Stimulated activated CD8-positive, alpha-beta memory T cell treated with anti-CD3 and anti-CD28 coated beads, Interleukin-4, amount 100 ng/mL, for 1 hour (primary cell): ENCODE data around the gene PPP1CB.
A peak's percentile ranks its signal among the peaks of the same experiment; 100 is the strongest.
"Not testable (repeated sequence)": the region's sequence is repeated elsewhere in the genome, so short reads cannot be mapped to it uniquely, and the experiment has no call there.

Experiments used
- DNase-seq, 2 donors: peaks; one replicate each; pipeline ENCODE4 v3.0.0-alpha.2; 2020; ENCODE audit warnings: low read depth in 2 of 2, low spot score in 1 of 2

Gene PPP1CB

DNA sequence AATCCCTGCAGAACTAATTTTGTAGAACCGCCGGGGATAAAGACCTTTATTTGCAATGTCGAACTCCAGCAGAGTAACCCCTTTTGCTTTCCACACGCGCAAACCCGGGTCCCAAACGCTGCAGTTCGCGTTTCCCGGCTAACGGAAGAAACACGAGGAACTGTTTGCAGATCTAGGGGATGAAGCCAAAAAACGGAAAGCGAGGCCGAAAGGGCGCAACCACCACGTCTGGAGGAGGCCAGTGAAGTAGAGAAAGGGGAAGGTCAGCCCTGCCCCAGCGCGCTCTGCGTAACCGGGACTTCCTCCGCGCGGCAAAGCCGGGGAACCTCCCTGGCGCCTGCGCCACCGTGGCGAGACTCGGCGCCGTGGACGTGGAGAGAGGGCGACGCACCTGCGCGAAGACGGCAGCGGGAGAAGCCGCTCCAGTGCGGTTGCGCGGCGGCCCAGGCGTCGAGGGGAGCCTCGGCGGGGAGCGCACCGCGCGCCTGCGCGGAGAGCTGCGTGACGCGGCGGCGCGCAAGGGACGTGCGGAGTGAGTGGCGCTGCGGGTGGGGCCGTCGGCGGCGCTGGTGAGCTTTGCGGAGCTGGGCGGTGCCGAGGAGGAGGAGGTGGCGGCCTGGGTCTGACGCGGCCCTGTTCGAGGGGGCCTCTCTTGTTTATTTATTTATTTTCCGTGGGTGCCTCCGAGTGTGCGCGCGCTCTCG, at the start of gene PPP1CB:
TSS of gene PPP1CB (plus strand) at position 579 of the 704 bp plus-strand sequence. CDS start 295 bp downstream, outside the sequence.
- DNase-seq, result peak; percentile 84 to 91

DNA sequence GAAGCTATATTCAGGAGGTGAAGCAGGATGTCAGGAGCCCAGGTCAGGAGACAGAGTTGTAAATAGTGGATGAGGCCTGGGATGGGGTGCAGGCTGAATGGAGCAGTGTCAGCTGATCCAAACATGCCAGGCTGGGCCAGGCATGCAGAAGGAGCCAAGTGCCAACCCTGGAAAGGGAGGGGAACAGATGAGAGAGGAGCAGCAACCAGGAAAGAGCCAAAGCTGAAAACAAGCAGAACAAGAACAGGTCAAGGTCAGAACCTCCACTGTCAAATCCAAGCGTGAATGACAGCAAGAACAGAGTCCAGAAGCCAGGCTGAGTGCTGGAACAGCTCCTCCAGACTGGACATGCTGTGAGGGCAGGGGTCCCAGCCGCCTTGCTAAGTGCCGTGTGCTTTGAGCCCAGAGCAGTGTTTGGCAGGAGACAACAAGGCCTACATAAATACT, 49.2 kb upstream of the PPP1CB start:
- DNase-seq, result no peak

DNA sequence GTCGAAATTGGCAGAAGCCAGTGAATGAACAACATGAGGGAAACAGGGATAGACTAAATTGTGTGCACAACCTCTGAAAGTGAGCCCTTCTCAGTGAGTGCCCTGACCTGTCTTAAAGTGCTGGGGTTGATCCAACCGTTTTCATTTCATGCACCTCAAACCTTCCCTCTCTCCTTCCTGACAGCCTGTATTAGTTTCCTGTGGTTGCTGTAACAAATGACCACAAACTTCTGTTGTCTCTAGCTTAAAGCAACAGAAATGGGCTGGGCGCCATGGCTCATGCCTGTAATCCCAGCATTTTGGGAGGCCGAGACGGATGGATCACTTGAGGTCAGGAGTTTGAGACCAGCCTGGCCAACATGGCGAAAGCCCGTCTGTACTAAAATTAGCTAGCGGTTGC, 48.8 kb upstream of the PPP1CB start:
- no peak for DNase-seq

DNA sequence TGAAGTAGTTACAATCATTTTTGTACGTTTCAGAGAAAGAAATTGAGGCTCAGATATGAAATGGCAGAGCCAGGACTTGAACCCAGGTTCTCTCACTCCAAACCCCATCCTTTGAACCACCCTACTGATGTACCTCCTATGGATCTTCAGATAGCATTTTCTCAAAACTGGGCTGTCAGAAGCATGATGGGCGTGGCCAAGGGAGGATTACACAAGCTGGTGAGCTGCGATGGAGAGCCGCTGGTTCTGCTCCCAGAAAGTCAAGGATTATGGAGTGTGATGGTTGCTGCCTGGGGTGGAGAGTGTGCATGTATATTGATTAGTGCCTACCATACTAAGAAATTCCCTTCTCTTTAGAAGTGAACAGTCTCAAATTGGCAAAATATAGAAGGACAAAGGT, 47.0 kb upstream of the PPP1CB start:
- no peak for DNase-seq

DNA sequence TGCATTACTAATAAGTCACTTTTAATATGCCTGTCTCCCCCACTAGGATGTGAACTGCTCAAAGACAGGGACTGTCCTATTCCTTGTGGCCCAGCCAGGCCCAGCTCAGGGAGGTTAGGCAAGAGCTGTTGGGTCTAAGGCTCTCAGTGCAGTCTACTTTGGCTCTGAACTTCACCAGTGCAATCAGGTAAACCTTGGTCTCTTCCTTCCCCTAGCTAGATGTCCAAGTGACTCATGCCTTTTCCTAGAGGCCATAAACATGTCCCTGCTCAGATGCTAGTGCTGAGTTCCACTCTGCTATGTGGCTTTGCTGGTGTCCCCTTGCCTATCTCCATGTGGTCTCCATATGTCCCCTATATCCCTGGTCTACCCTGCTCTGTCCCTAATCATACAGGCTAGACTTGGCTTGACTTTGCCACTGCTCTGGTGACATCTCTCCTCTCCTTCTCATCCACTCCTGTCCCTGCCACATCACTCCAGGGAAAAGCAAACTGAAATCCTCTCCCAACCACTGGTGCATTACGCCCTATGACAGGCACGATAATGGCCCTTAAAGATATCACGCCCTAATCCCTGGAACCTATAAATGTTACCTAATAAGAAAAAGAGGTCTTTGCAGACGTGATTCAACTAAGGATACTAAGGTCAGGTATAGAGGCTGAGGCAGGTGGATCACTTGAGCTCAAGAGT, 45.7 kb upstream of the PPP1CB start:
- no peak for DNase-seq

DNA sequence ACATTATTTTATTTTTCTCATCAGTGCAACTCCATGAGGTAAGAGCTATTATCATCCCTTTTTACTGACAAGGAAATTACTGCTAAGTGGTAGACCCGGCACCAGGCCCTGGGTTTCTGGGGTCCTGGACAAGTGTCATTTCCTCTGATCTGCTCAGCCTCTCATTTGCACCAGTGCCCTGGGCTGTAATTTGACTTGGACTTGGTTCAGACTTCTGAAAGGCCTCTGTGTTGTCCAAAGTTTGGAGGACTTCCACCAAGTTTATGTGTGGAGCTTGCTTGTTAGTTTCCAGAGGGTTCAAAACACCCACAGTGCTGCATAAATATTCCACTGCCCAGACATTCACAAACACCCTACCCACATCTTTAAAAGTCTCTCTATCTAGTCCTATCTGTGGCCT, 44.0 kb upstream of the PPP1CB start:
- no peak for DNase-seq

DNA sequence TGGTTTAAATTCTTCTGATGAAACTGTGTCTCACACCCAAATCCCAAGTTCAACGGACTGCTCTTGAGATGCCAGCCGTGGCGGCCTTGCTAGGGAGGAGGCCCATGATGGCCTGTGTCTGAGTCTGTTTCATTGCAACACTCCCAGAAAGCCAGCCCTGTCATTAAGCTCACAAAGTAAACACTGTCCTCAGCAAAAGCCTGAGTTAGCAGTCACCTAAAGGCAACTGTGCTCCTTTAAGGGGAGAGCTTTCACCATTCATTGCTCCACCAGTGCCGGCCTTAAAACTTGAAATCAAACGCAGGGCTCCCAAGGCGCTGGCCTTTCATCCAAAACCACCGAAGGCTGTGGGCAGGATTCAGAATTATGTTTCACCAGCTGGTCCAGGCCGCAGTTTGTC, 42.5 kb upstream of the PPP1CB start:
- no peak for DNase-seq

DNA sequence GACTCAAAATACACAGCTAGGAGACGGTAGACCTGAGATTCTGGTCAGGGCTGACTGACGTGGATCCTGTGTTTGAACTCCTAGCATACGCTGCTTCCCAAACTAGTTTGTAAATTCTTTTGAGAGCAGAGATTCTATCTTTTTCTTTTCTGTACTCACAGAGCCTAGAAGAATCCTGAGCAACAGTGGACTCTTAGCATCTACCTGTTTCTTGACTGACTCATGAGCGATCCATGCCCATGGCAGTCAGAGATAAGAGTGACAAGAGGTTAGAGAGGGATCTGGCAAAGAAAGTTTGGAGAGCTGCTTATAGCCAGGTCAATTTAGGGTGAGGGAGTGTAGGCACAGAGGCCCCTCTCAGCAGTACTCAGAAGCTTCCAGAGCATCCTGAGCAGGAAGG, 41.1 kb upstream of the PPP1CB start:
- no peak for DNase-seq

DNA sequence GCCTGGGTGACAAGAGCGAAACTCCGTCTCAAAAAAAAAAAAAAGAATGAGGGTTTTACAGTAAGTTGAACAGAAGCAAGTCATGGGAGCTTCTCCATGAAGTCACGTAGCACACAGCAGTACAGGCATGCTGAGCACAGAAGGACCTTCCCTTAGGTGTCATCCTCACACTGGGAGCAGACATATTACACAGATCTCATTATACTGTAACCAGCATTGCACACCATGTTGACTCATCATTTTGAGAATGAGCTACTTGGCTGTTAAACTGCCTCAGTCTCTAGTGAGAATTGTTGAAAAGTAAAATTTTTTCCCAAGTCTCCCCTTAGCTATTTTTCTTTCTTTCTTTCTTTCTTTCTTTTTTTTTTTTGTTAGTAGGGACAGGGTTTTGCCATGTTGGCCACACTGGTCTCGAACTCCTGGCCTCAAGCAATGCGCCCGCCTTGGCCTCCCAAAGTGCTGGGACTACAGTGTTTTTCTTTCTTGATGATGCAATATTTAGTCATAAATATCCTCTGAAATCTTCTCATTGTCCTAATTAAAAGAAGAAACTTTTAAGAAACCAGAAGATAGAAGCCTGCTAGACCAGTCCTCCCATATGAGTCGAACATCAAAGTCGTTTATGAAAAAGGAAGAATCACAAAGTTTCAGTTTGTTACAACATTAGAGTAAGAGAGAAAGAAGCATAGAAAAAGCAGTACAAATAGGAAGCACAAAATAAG, 37.9 kb upstream of the PPP1CB start:
- DNase-seq, result no peak

DNA sequence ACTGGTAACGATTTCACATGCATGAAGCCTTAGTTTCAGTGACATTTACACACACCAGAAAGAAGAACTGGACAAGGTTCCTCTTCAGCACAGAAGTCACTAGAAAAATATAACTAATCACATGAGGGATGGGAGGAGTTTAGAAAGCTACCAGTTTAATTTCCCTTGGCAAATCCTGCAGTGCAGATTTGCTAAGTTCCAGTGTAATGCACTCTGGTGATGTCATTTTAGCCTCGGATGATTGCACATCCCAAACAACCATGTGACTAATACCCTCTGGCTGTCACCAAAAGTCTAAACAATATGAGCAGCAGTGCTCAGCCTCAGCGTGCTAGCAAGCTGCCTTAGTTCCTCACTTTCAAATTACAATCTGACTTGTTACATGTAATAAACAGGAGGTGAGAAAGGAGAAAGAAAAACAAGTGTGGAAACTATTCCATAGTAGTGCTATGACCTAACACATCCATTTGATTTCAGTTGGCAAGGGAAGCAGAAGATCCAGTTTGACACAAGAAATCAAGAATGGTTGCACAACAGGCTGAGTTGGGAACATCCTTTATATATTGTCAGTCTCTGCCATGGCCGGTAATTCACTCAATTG, 35.3 kb upstream of the PPP1CB start:
- DNase-seq, result no peak

DNA sequence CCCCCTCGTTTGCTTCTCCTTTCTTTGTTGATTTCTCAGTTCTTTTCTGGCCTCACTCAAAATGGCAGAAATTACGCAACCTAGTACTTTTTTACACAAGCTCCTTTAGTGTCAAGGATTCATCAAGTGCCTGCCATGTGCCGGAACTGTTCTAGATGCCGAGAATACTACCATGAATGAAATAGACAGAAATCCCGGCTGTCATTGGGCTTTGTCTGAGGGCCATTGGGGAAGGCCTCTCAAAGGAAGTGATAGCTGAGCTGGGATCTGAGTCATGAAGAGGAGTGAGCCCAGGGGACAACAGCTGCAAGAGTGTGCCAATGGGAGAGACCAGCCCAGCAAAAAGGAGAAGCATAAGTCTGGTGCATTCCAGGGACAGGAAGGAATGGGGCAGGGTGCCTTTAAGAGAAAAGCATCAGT, 34.3 kb upstream of the PPP1CB start:
- DNase-seq, result no peak

DNA sequence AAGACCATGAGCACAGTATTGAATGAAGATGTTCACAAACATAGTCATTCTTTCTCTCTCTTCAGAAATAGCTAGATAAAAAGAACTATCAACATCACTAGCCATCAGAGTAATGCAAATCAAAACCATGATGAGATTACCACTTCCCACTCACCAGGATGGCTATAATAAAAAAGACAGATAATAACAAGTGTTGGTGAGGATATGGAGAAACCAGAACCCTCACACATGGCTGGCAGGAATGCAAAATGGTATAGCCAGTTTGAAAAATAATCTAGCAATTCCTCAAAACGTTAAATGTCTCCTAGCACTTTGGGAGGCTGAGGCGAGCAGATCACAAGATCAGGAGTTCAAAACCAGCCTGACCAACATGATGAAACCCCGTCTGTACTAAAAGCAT, 31.3 kb upstream of the PPP1CB start:
- DNase-seq, result no peak

DNA sequence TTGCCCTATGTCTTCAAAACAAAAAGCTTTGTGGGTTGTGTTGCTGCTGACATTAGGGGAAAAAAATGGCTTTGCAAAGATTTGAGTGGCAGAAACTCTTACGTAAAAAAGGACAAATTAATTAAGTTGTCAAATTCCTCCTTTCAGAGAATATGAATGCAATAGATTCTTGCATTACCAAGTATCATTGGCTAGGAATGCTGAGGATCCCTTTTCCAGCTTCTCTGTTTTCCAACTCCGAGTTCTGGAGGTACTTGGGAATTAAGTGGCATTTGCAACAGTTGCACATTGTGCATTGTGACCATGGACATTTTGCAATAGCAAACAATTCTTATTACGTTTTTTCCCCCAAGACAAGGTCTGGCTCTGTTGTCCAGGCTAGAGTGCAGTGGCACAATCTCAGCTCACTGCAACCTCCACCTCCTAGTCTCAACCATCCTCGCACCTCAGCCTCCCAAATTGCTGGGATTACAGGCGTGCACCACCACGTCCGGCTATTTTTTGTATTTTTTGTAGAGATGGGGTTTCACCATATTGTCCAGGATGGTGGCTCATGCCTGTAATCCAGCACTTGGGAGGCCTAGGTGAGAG, 29.9 kb upstream of the PPP1CB start:
- no peak for DNase-seq

DNA sequence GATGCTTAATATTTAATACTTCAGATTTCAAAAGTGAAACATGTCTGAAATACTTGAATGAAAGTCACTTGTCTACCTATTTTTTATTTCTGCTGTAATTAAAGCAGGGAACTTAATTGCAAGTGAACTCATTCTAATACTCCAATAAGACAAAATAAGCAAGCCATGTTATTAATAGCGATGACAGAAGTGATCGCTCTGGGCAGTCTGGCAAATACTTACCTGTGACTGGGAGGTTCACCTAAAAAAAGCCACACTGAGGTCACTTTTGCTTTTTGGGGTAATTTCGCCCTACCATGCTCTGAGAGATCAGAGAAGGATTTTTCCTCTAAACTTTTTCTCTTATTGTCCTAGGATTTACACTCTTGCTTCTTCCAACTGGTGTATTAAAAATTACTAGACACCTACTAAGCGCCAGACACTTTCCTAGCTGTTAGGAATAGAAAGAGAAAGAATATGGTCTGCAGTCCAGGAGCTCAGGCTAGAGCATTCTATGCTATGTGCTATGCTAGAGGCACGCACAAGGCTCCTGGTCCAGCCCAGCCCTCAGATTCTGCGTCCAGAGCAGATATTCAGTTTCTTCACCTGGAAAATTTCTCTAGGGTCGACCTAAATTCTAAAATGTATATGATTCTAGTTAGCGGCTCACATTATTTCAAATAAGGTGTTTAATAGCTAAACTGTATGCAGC, 26.5 kb upstream of the PPP1CB start:
- no peak for DNase-seq

DNA sequence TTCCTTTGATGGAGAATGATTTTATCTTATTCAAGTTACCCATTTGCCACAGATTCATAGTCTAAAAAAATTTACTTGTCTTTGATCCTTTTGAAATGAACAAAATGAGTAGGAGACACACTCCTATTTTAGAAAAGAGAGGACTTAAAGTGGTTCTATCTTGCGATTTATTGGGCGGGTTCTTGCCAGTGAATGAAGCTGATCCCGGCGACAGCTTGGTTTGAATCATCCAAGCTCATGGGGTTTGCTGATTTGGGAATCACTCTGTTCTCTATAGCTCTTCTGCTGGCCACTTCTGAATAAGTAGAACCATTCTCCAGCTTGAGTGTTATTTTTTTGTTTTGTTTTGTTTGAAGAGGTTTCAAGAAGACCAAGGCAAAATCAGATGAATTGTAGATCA, 25.5 kb upstream of the PPP1CB start:
- DNase-seq, result no peak

DNA sequence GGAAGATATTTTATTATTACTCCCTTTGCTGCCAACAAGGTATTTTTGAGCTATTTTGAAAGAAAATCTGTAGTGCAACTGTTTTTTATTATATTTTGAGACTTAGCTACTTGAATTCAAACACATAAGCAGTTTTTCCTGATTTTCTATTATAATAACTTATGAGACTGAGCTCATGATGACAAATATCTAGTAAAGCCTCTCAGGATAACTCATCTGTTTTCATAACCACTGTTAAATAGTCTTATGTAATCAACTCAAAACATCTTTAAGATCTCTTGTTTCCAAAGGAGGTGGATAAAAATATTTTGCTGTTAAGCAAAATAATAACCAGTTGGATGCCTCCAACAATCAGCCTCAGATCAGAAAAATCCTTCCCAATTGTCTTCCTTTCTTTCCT, 21.9 kb upstream of the PPP1CB start:
- DNase-seq, result no peak

DNA sequence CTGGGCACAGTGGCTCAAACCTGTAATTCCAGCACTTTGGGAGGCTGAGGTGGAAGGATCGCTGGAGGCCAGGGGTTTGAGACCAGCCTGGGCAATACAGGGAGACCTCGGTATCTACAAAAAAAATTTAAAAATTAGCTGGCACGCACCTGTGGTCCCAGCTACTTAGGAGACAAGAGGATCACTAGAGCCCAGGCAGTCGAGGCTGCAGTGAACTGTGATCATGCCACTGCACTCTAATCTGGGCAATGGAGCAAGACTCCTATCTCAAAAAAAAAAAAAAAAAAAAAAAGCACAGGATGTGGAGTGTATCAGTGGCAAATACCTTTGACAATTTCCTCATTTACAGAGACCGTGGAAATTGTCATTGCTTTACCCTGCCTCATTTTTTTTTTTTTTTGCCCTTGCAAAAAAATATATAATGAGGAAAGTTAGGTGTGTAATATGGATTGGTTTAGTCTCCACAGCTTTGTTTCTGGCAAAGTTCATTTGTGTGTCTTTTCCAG, 20.9 kb upstream of the PPP1CB start:
- no peak for DNase-seq

DNA sequence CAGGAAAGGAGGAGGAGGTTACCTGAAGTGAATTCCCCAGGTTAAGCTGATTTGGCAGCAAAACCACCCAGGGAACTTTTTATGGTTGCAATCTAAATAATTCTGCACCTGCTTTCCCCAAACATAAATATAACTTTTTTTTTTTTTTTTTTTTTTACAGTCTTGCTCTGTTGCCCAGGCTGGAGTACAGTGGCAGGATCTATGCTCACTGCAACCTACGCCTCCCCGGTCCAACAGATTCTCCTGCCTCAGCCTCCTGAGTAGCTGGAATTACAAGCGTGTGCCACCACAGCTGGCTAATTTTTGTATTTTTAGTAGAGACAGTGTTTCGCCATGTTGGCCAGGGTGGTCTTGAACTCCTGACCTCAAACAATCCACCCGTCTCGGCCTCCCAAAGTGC, 16.1 kb upstream of the PPP1CB start:
- no peak for DNase-seq

DNA sequence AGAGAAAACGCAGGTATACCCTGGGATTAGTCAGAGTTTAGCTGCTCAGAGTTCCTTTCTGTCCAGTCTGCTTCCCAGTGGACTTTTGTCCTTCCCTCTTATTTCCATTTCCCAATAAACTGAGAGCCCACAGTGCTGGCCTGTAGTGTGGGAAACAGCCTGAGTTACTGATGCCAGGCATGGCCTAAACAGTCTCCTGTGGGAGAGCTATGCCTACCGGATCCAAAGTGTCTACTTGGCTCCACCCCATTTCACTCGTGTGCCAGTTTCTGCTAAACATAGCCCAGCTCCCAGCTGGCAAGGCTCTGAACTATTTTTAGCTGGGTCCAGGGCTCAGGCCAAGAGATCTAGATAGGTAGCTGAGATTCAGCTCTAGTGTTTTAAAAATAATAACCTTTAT, 15.6 kb upstream of the PPP1CB start:
- no peak for DNase-seq

DNA sequence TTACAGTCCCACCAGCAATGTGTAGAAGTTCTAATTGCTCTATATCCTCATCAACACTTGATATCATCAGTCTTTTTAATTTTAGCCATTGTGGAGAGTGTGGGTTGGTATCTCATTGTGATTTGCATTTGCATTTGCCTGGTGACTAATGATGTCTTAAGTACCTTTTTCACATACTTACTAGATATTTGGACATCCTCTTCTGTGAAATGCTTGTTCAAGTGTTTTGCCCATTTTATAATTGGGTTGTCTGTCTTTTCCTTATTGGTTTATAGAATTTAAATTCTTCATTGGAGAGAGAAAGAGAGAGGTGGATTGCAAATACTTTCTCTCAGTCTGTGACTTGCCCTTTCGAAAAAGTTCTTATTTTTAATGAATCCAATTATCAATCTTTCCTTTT, 14.0 kb upstream of the PPP1CB start:
- DNase-seq, result no peak

DNA sequence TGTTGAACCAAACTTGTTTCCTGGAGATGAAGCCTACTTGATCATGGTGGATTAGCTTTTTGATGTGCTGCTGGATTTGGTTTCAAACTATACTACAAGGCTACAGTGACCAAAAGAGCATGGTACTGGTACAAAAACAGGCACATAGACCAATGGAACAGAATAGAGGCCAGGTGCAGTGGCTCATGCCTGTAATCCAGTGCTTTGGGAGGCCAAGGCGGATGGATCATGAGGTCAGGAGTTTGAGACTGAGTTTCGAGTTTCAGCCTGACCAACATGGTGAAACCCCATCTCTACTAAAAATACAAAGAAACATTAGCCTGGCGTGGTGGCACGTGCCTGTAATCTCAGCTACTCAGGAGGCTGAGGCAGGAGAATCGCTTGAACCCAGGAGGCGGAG, 9.0 kb upstream of the PPP1CB start:
- not testable (repeated sequence) for DNase-seq
